Smooth muscle cell (in vitro differentiated cells): Measurements from ENCODE around the gene KCNQ1. TPM values are rescaled to one million over a fixed set of nuclear protein-coding genes. Genes with fewer than 3 reads are reported as not detected.

Experiments
- DNase-seq: peaks from one replicate; lab custom pipeline; 2025; ENCODE audit not compliant: unreplicated experiment; lab: John Stamatoyannopoulos, UW
- H2AFZ ChIP-seq: fragments of 200-600 bp; sonication (generic); 2 replicates; pipeline ENCODE4 v1.6.0; 2016; ENCODE audit warnings: antibody characterized with exemption, low read depth, mild to moderate bottlenecking
- H3F3A ChIP-seq: fragments of 200-600 bp; sonication (generic); 2 replicates; pipeline ENCODE4 v1.6.0; 2017; ENCODE audit warnings: antibody characterized with exemption, low read depth
- H3K27ac ChIP-seq: fragments of 200-600 bp; sonication (generic); 2 replicates; pipeline ENCODE4 v1.5.1; 2016; ENCODE audit warnings: low read depth, mild to moderate bottlenecking
- H3K27me3 ChIP-seq: fragments of 200-600 bp; sonication (generic); 2 replicates; pipeline ENCODE4 v1.6.1; 2016; ENCODE audit warnings: low read depth, mild to moderate bottlenecking
- H3K36me3 ChIP-seq: fragments of 200-600 bp; sonication (generic); 2 replicates; pipeline ENCODE4 v1.5.1; 2016; ENCODE audit warnings: low read depth
- H3K4me1 ChIP-seq: fragments of 200-600 bp; sonication (generic); 2 replicates; pipeline ENCODE4 v1.5.1; 2016; ENCODE audit warnings: low read depth
- H3K4me2 ChIP-seq: fragments of 200-600 bp; sonication (generic); 2 replicates; pipeline ENCODE4 v1.6.0; 2016; ENCODE audit warnings: mild to moderate bottlenecking
- H3K4me3 ChIP-seq: fragments of 200-600 bp; sonication (generic); 2 replicates; pipeline ENCODE4 v1.5.1; 2016; ENCODE audit warnings: mild to moderate bottlenecking
- H3K79me2 ChIP-seq: fragments of 200-600 bp; sonication (generic); 2 replicates; pipeline ENCODE4 v1.6.0; 2016; ENCODE audit warnings: low read depth, mild to moderate bottlenecking
- H3K9ac ChIP-seq: fragments of 200-600 bp; sonication (generic); 2 replicates; pipeline ENCODE4 v1.6.0; 2016; ENCODE audit warnings: low read depth
- H3K9me3 ChIP-seq: fragments of 200-600 bp; sonication (generic); replicated peaks from 2 replicates; pipeline ENCODE4 v1.5.1; 2016; ENCODE audit warnings: low read depth
- H4K20me1 ChIP-seq: fragments of 200-600 bp; sonication (generic); 2 replicates; pipeline ENCODE4 v1.6.0; 2016; ENCODE audit warnings: low read depth
- CTCF ChIP-seq: fragments of 200-600 bp; sonication (generic); IDR thresholded peaks from 2 replicates; pipeline ENCODE4 v1.5.1; 2017; ENCODE audit warnings: borderline replicate concordance, mild to moderate bottlenecking, antibody characterized with exemption; ENCODE audit not compliant: insufficient read depth, poor library complexity, severe bottlenecking
- WGBS: methylation state at CpG from one replicate; pipeline ENCODE4 v1.1.7; 2016; ENCODE audit warnings: low lambda C conversion rate; 5-methylcytosine and 5-hydroxymethylcytosine counted together
- polyA plus RNA-seq: library from polyadenylated mRNA; unstranded; fragments of >200 nt; fragmentation: Nextera tagmentation; extraction: Ambion mirVana; gene quantifications from 2 replicates; pipeline ENCODE4 v1.2.1, GENCODE V29; 2016
- total RNA-seq: library from RNA; depleted of rRNA; stranded (reverse); fragments of >200 nt; gene quantifications from 2 replicates; pipeline ENCODE4 v1.2.3, GENCODE V29; 2014

KCNQ1 gene
- total and polyA plus RNA-seq, 2 experiments from 2014 or later = 1.3 to 2.3 TPM

DNA sequence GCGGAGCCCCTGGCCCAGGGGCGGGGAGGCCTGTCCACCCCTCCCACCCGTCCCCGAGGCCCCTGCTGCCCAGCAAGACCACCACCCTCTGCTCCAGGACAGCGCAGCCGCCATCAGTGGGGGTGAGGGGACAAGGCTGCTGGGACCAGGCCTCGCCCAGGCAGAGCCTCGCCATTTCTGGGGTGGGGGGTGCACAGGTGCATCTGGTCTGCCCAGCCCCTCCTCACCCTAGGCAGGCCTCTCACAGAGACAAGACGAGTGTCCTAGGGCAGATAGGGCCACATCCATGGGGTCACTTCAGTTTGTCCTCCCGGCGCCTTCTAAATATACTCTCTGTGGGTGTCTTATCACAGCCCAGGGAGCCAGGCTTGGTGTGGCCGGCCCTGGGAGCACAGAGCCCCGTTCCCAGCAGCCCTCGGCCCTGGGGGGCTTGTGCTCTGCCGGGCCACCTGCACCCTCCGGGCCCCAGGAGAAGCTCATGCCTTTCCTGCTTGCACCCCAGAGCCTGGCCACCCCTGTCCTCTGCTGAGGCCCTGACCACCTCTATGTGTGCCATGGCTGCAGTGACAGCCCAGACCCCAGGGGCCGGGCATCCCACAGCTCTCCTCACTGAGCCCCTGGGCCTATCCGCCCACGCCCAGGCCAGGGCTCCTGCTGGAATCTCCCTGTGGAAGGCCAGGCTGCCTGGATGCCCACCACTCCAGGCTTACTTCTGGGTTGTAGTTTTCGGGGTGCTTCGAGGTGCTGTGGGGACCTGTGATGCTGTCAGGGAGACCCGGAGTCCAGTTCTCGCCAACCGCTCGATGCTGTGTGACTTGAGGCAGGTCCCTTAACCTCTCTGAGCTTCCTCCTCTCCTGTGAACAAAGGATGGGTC lies 70.8 kb downstream of the KCNQ1 start:
- Histone ChIP-seq H4K20me1 (no peaks in the 10 kb centered on the region), H3K36me3 (no peaks in the 10 kb centered on the region), H3K4me2 (no peak overlapping the region), H3K4me1 (no peaks in the 10 kb centered on the region), H3K27ac (no peak overlapping the region), H3K27me3 (no peaks in the 10 kb centered on the region), H3K9ac (no peak overlapping the region), H2AFZ (no peak overlapping the region), H3F3A (no peaks in the 10 kb centered on the region), H3K4me3 (no peak overlapping the region), H3K9me3 (no peaks in the 10 kb centered on the region), H3K79me2 (no peaks in the 10 kb centered on the region)
- TF ChIP-seq CTCF = no peak
- DNase-seq = no peak
- WGBS = 95% methylated on average over 24 of the region's 25 CpGs

GRCh38 chr11:2516276-2517015 lies 71.6 kb downstream of the KCNQ1 start:
- Histone ChIP-seq H3K9me3 (no peaks in the 10 kb centered on the region), H2AFZ (no peak overlapping the region), H3K4me2 (no peak overlapping the region), H3K27me3 (no peaks in the 10 kb centered on the region), H3K36me3 (no peaks in the 10 kb centered on the region), H4K20me1 (no peaks in the 10 kb centered on the region), H3K79me2 (no peaks in the 10 kb centered on the region), H3K9ac (no peak overlapping the region), H3K27ac (no peak overlapping the region), H3K4me1 (no peaks in the 10 kb centered on the region), H3F3A (no peaks in the 10 kb centered on the region), H3K4me3 (no peak overlapping the region)
- no peak for TF ChIP-seq CTCF
- 87% methylated on average over 20 of the region's 20 CpGs for WGBS
- no peak for DNase-seq

DNA sequence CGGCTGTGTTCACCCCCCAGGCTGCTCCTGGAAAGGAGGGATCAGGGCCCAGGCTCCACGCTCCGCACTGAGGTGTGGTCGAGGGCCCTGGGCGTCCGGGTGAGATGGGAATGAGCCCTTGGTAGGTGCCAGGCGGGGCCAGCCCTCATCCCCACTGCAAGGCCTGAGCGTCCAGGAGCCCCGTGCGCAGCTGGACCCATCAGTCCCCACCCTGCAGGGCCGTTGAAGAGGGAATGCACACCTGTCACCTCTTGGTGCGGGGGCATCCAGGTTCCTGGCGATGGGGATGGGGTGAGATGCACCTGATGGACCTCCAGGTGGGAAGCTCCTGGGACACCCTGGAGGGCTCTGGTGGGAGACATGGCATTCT lies 72.2 kb downstream of the KCNQ1 start:
- TF ChIP-seq CTCF = no peak
- H3K36me3 ChIP-seq = no peaks in the 10 kb centered on the region
- H4K20me1 ChIP-seq = no peaks in the 10 kb centered on the region
- DNase-seq = no peak
- 92% methylated on average over 13 of the region's 13 CpGs for WGBS
- H3K9me3 ChIP-seq = no peaks in the 10 kb centered on the region
- no peak overlapping the region for H3K4me3 ChIP-seq
- no peak overlapping the region for H3K9ac ChIP-seq
- no peaks in the 10 kb centered on the region for H3K27me3 ChIP-seq
- H3K4me1 ChIP-seq = no peaks in the 10 kb centered on the region
- H3K4me2 ChIP-seq = no peak overlapping the region
- H3K27ac ChIP-seq = no peak overlapping the region
- H2AFZ ChIP-seq = no peak overlapping the region
- H3K79me2 ChIP-seq = no peaks in the 10 kb centered on the region
- H3F3A ChIP-seq = no peaks in the 10 kb centered on the region
